ENCODE data around the gene ISCA2.

ISCA2 gene

GRCh38 chr14:74465335-74465734 is 28.2 kb upstream of the ISCA2 start:
- no peak overlapping the region for H3K4me3 ChIP-seq (ENCODE audit: low read depth, low read length)
- no peak overlapping the region for H2AFZ ChIP-seq (ENCODE audit: low read length, unreplicated experiment)
- no peaks in the 10 kb centered on the region for H3K4me1 ChIP-seq (ENCODE audit: control insufficient read depth, insufficient read depth, low read length, unreplicated experiment)
- no peak overlapping the region for H3K27ac ChIP-seq (ENCODE audit: low read depth, low read length)
- H3K36me3 ChIP-seq (ENCODE audit: insufficient read depth, low read length) = no peaks in the 10 kb centered on the region
- H3K27me3 ChIP-seq (ENCODE audit: insufficient read depth, low read length) = peaks cover 47% of the 10 kb centered on the region
- H3K79me2 ChIP-seq (ENCODE audit: control insufficient read depth, insufficient read depth, low read length, unreplicated experiment) = no peaks in the 10 kb centered on the region

DNA sequence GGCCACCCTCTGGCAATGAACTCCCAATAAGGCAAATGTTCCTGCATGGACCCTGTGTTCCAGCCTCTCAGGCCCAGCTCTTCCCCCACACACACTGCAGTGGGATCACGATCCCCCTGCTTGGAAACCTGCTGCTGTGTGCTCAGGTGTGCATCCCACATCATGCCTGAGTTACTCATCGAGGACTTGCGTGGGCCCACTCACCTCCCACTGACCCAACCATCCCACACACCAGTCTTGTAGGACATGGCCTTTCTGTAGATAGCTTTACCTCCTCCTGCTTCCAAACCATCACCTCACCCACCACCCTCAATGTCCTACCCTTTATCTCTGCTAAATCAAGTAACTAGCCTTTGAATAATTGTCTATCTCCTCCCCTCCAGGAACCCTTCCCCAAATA is 25.1 kb upstream of the ISCA2 start:
- H2AFZ ChIP-seq (ENCODE audit: low read length, unreplicated experiment) = no peak overlapping the region
- peaks cover 34% of the 10 kb centered on the region for H3K27me3 ChIP-seq (ENCODE audit: insufficient read depth, low read length)
- H3K36me3 ChIP-seq (ENCODE audit: insufficient read depth, low read length) = peaks cover 2% of the 10 kb centered on the region; the same call in 1 of the 2 replicates
- no peaks in the 10 kb centered on the region for H3K4me1 ChIP-seq (ENCODE audit: control insufficient read depth, insufficient read depth, low read length, unreplicated experiment)
- no peaks in the 10 kb centered on the region for H3K79me2 ChIP-seq (ENCODE audit: control insufficient read depth, insufficient read depth, low read length, unreplicated experiment)
- no peak overlapping the region for H3K27ac ChIP-seq (ENCODE audit: low read depth, low read length)
- no peak overlapping the region for H3K4me3 ChIP-seq (ENCODE audit: low read depth, low read length)

DNA sequence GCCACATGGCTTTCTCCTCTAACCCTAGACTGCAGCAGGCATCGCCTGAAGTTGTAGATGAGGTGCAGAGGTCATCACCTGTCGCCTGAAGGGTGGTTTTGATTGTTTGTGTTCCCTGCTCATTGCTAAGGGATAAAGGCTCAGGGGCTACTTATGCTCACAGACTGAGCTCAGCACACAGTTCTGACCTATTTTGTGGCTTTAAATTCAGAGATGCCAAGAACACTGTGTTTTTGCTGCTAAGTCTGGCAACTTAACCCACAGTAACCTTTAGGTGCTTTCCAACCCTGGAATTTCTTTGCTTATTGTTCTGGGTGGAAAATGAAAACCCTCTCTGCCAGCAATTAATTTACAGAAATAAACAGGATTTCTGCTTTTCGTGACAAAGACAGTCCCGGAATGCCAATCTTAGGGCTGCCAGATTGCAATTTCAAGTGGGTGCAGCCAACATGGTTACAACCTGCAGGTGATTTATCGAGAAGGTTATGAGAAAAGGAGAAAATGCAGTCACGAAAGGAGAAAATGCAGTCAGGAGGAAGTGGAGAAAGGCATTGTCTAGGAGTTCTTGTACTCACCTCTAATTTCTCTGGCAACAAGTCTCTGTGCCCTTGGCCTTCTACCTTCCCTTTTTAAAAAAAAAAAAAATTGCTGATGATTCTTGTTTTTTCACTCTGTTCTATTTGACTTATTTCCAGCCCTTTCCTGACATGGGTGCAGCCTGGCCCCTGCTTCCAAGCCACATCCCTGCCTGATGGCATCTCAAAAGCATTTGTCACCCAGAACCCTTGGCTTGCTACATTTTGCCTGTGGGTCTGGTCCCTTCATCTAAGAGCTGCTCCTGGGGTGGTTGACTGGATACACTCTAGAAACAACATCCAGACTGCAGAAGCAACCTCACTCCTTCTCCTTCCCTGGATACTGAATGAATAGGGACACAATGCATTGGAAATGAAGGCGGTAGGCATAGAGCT is 23.7 kb upstream of the ISCA2 start:
- Histone ChIP-seq H3K27me3 (ENCODE audit: insufficient read depth, low read length) (peaks cover 20% of the 10 kb centered on the region; the same call in 1 of the 2 replicates), H3K79me2 (ENCODE audit: control insufficient read depth, insufficient read depth, low read length, unreplicated experiment) (no peaks in the 10 kb centered on the region), H3K27ac (ENCODE audit: low read depth, low read length) (no peak overlapping the region), H2AFZ (ENCODE audit: low read length, unreplicated experiment) (no peak overlapping the region), H3K4me1 (ENCODE audit: control insufficient read depth, insufficient read depth, low read length, unreplicated experiment) (no peaks in the 10 kb centered on the region), H3K36me3 (ENCODE audit: insufficient read depth, low read length) (peaks cover 6% of the 10 kb centered on the region; the same call in 1 of the 2 replicates), H3K4me3 (ENCODE audit: low read depth, low read length) (no peak overlapping the region)

DNA sequence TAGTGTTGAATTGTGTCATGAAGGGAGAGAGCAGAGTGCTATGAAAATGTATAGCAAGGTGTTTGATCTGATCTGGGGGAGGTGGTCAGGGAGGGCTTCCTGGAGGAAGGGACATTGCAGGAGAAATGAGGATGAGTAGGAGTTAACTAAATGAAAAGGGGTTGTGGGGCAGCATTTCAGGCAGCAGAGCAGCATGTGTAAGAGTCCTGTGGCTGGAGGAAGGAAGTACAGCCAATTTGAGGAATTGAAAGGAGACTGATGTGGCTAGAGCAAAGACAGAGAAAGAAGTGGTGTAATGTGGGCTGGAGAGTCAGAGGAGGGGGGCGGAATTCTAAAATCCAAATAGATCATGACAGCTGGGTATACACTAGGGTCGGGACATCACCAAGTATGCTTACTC is 21.0 kb upstream of the ISCA2 start:
- Histone ChIP-seq H3K27ac (ENCODE audit: low read depth, low read length) (no peak overlapping the region), H2AFZ (ENCODE audit: low read length, unreplicated experiment) (no peak overlapping the region), H3K4me3 (ENCODE audit: low read depth, low read length) (no peak overlapping the region), H3K27me3 (ENCODE audit: insufficient read depth, low read length) (no peaks in the 10 kb centered on the region), H3K79me2 (ENCODE audit: control insufficient read depth, insufficient read depth, low read length, unreplicated experiment) (no peaks in the 10 kb centered on the region), H3K4me1 (ENCODE audit: control insufficient read depth, insufficient read depth, low read length, unreplicated experiment) (peaks cover 12% of the 10 kb centered on the region), H3K36me3 (ENCODE audit: insufficient read depth, low read length) (peaks cover 6% of the 10 kb centered on the region; the same call in 1 of the 2 replicates)

DNA sequence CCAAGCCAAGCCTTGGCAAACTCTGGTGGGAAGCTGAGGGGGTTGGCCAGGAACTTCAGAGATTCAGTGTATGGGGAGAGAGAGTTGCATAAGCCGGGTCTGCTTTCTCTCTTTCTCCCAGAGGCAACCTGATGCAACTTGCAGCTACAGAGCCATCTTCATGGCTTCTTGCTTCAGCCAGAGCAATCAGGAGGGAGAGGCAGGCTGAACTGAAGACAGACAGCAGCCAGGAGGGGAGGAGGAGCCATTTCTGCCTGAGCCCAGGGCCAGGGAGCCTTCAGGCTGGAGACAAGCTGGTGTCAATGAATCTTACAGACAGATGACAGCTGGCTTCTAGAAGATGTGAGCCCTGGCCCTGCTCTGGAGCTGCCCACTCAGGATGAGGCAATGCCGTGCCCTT is 19.2 kb upstream of the ISCA2 start:
- peaks cover 12% of the 10 kb centered on the region for H3K4me1 ChIP-seq (ENCODE audit: control insufficient read depth, insufficient read depth, low read length, unreplicated experiment)
- no peaks in the 10 kb centered on the region for H3K79me2 ChIP-seq (ENCODE audit: control insufficient read depth, insufficient read depth, low read length, unreplicated experiment)
- no peak overlapping the region for H3K4me3 ChIP-seq (ENCODE audit: low read depth, low read length)
- H3K27me3 ChIP-seq (ENCODE audit: insufficient read depth, low read length) = no peaks in the 10 kb centered on the region
- no peak overlapping the region for H3K27ac ChIP-seq (ENCODE audit: low read depth, low read length)
- H2AFZ ChIP-seq (ENCODE audit: low read length, unreplicated experiment) = no peak overlapping the region
- H3K36me3 ChIP-seq (ENCODE audit: insufficient read depth, low read length) = peaks cover 8% of the 10 kb centered on the region; the same call in 1 of the 2 replicates

DNA sequence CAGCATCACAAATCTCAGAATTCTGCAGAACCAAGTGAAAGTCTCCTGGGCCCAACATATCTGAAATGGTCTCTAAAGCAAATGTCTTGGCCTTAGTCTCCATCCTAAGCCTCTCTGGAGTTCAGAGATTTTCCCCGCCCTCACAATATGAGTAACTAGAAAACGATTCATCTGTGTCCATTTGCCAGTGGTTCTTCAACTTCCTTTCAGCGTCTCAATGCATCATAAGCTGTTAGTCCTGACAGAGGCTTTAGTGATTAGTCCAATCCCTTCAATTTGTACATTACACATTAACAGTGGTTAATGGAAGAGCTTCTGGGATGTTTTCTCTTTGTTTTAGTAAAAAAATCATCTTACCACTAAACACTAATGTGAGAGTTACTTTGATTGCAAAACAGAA is 17.9 kb upstream of the ISCA2 start:
- Histone ChIP-seq H3K27ac (ENCODE audit: low read depth, low read length) (peak overlapping the region; percentile 19; the same call in 1 of the 2 replicates), H3K79me2 (ENCODE audit: control insufficient read depth, insufficient read depth, low read length, unreplicated experiment) (no peaks in the 10 kb centered on the region), H3K27me3 (ENCODE audit: insufficient read depth, low read length) (no peaks in the 10 kb centered on the region), H2AFZ (ENCODE audit: low read length, unreplicated experiment) (no peak overlapping the region), H3K4me1 (ENCODE audit: control insufficient read depth, insufficient read depth, low read length, unreplicated experiment) (peaks cover 12% of the 10 kb centered on the region), H3K4me3 (ENCODE audit: low read depth, low read length) (no peak overlapping the region), H3K36me3 (ENCODE audit: insufficient read depth, low read length) (peaks cover 17% of the 10 kb centered on the region; the same call in 1 of the 2 replicates)

DNA sequence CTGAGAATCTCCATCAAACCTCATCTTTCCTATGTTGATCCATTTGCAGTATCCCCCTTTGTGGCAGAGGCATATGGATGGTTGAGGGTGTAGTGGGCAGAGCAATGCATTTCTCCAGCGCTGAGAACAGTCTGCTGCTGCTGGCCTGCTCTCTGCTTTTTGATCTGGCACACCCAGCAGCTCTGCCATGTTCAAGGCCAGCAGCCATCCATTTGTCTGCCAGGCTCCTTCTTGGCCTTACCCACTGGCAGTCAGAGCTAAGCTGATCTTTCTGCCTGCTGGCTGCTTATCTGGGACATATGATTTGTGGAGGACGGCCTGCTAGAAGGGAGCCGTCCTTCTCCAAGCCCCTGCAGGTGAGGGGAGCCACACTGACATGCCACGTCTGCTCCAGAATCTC is 17.5 kb upstream of the ISCA2 start:
- peaks cover 12% of the 10 kb centered on the region for H3K4me1 ChIP-seq (ENCODE audit: control insufficient read depth, insufficient read depth, low read length, unreplicated experiment)
- H3K4me3 ChIP-seq (ENCODE audit: low read depth, low read length) = no peak overlapping the region
- peaks cover 22% of the 10 kb centered on the region; the same call in 1 of the 2 replicates for H3K36me3 ChIP-seq (ENCODE audit: insufficient read depth, low read length)
- H3K27ac ChIP-seq (ENCODE audit: low read depth, low read length) = peak overlapping the region; percentile 19; the same call in 1 of the 2 replicates
- no peak overlapping the region for H2AFZ ChIP-seq (ENCODE audit: low read length, unreplicated experiment)
- H3K27me3 ChIP-seq (ENCODE audit: insufficient read depth, low read length) = no peaks in the 10 kb centered on the region
- no peaks in the 10 kb centered on the region for H3K79me2 ChIP-seq (ENCODE audit: control insufficient read depth, insufficient read depth, low read length, unreplicated experiment)

DNA sequence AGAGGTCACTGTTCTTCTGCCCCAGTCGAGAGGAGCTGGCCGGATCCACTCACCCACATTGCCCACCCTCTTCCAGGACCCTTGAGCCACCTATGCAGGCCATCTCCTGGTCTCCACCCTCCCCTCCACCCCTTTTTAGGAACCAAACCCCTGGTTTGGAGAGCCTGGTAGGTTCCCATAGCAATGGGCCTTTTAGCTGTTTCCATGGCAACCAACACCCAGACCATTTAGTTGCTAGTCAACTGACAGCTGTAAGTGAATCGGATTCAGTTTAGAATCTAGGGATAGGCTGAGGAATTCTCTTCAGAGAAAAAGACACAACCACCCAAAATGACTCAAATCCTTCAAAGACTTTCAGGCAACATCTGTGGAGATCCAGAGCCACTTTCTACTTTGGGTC is 17.0 kb upstream of the ISCA2 start:
- H2AFZ ChIP-seq (ENCODE audit: low read length, unreplicated experiment) = no peak overlapping the region
- H3K4me1 ChIP-seq (ENCODE audit: control insufficient read depth, insufficient read depth, low read length, unreplicated experiment) = peaks cover 12% of the 10 kb centered on the region
- no peaks in the 10 kb centered on the region for H3K27me3 ChIP-seq (ENCODE audit: insufficient read depth, low read length)
- H3K4me3 ChIP-seq (ENCODE audit: low read depth, low read length) = no peak overlapping the region
- no peak overlapping the region for H3K27ac ChIP-seq (ENCODE audit: low read depth, low read length)
- peaks cover 26% of the 10 kb centered on the region; the same call in 1 of the 2 replicates for H3K36me3 ChIP-seq (ENCODE audit: insufficient read depth, low read length)
- H3K79me2 ChIP-seq (ENCODE audit: control insufficient read depth, insufficient read depth, low read length, unreplicated experiment) = no peaks in the 10 kb centered on the region

DNA sequence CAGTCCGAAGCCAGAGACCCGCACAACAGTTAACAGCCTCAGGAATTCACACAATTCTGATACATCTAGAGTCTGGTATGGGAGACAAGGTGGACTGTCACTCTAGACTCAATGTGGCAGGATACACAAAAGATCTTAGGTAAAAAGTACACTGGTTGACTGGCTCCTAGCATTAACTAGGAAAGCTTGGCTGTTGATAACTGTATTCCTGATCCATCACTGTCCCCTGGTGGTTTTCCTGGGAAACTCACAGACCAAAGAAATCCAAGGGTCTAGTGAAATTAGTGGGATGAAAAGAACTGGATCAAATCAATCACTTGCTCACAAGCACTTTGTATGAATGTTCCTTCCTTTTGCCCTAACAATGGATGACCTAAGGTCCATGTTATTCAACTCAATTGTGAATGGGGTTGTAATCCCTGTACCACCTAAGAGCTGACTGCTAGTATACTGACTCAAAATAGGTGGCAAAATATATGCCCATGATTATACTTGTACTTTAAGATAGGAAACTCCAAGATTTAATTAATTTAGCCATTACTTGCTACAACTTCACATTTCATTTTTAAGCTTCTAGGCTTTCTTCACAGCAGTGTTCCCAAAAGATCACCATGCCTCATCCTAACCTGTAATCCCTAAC is 14.4 kb upstream of the ISCA2 start:
- no peaks in the 10 kb centered on the region for H3K27me3 ChIP-seq (ENCODE audit: insufficient read depth, low read length)
- no peaks in the 10 kb centered on the region for H3K79me2 ChIP-seq (ENCODE audit: control insufficient read depth, insufficient read depth, low read length, unreplicated experiment)
- no peak overlapping the region for H3K4me3 ChIP-seq (ENCODE audit: low read depth, low read length)
- H3K36me3 ChIP-seq (ENCODE audit: insufficient read depth, low read length) = peaks cover 35% of the 10 kb centered on the region
- no peak overlapping the region for H2AFZ ChIP-seq (ENCODE audit: low read length, unreplicated experiment)
- H3K27ac ChIP-seq (ENCODE audit: low read depth, low read length) = no peak overlapping the region
- H3K4me1 ChIP-seq (ENCODE audit: control insufficient read depth, insufficient read depth, low read length, unreplicated experiment) = peaks cover 18% of the 10 kb centered on the region

- Histone ChIP-seq H3K4me3 (ENCODE audit: low read depth, low read length) (no peak overlapping the region), H3K36me3 (ENCODE audit: insufficient read depth, low read length) (peaks cover 35% of the 10 kb centered on the region), H3K27me3 (ENCODE audit: insufficient read depth, low read length) (no peaks in the 10 kb centered on the region), H3K79me2 (ENCODE audit: control insufficient read depth, insufficient read depth, low read length, unreplicated experiment) (no peaks in the 10 kb centered on the region), H2AFZ (ENCODE audit: low read length, unreplicated experiment) (no peak overlapping the region), H3K4me1 (ENCODE audit: control insufficient read depth, insufficient read depth, low read length, unreplicated experiment) (peaks cover 18% of the 10 kb centered on the region), H3K27ac (ENCODE audit: low read depth, low read length) (no peak overlapping the region)
Observed at GRCh38 chr14:74480046-74480445, 13.5 kb upstream of the ISCA2 start.

Measured in ACC112 (cell line).